ENCODE measurements around the gene RRN3.
"Not testable (repeated sequence)": the region's sequence is repeated elsewhere in the genome, so short reads cannot be mapped to it uniquely, and the experiment has no call there.

Gene RRN3

DNA sequence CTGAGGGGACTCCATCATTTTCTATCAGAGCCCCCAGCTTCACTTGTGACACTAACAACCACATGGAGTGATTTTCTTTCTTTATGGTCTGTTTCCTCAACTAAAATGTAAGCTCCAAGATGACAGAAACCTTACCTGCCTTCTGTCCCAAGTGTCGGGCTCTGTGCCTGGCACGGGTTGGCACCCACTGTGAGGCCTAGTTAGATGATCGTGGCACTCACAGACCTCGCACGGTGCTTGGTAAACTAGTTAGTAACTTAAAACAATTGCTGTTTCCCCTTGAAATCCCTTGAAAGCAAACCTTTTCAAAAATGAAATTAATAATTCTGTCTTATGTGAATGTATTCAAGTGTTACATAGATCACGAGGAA is 65.7 kb downstream of the RRN3 start:
- H3K27ac ChIP-seq (ENCODE audit: low read length); H3K9ac ChIP-seq (ENCODE audit: low read depth, low read length); H3K9me3 ChIP-seq (ENCODE audit: insufficient read depth, low read depth, low read length); H3K4me3 ChIP-seq (ENCODE audit: low read length); H3K27me3 ChIP-seq (ENCODE audit: insufficient read depth, low read length); H3K4me1 ChIP-seq (ENCODE audit: insufficient read depth, low read length): not testable (repeated sequence)
- peaks cover 51% of the 10 kb centered on the region for H3K36me3 ChIP-seq (ENCODE audit: insufficient read depth, low read depth, low read length)

DNA sequence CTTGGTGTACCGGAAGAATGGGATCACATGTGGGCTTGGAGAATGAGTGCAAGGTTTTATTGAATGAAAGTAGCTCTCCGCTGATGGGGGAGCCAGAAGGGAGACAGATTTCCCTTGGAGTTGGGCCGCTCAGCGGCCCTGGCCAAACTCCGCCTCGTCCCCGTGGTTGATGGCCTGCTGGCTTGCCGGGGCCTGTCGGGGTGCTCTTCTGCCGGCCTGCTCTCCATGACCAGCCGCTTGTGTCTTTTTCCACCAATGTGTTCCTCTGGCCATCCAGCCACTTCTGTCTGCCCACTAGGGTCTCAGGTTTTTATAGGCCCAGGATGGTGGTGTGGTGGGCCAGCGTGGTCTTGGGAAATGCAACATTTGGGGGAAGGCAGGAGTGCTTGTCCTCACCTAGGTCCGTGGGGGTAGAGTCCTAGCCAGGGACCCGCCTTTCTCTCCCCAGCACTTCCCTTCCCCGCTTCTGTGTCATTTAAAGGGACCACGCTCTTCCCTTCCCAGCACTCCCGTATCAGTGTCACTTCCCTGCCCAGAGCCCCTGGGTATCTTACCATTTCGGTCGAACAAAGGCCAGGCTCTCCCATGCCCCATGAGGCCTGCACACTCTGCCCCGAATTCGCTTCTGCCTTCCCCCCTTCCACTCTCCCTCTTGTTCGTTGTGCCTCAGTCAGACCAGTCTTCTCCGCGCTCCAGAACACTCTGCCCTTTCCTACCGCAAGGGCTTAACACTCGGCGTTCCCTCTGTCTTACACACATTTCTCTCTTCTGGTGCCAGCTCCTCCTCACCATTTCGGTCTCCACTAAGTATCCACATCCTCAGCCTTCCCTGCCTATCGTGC is 66.3 kb downstream of the RRN3 start:
- not testable (repeated sequence) for H3K4me3 ChIP-seq (ENCODE audit: low read length); H3K27me3 ChIP-seq (ENCODE audit: insufficient read depth, low read length); H3K27ac ChIP-seq (ENCODE audit: low read length); H3K9ac ChIP-seq (ENCODE audit: low read depth, low read length); H3K4me1 ChIP-seq (ENCODE audit: insufficient read depth, low read length); H3K9me3 ChIP-seq (ENCODE audit: insufficient read depth, low read depth, low read length)
- peaks cover 51% of the 10 kb centered on the region for H3K36me3 ChIP-seq (ENCODE audit: insufficient read depth, low read depth, low read length)

DNA sequence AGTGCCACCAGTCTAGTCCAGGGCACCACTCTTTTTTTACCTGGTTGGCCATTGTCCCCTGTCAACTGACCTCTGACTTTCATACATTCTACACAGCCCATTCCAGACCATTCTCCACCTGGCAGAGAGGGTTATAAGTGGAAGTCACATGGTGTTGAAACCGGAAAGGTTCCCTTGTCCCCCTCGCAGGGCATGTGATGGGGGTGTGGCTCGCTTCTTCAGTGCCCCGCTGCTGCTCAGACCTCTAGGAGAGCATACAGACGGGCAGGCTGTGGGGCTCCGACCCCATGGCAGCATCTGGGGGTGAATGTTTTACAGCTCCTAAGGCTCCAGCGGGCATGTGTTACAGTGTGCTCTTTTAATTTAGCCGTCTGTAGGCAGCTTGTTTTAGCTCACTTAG is 67.0 kb downstream of the RRN3 start:
- not testable (repeated sequence) for H3K27me3 ChIP-seq (ENCODE audit: insufficient read depth, low read length); H3K9ac ChIP-seq (ENCODE audit: low read depth, low read length); H3K9me3 ChIP-seq (ENCODE audit: insufficient read depth, low read depth, low read length); H3K4me1 ChIP-seq (ENCODE audit: insufficient read depth, low read length); H3K4me3 ChIP-seq (ENCODE audit: low read length); H3K27ac ChIP-seq (ENCODE audit: low read length)
- peaks cover 51% of the 10 kb centered on the region for H3K36me3 ChIP-seq (ENCODE audit: insufficient read depth, low read depth, low read length)

DNA sequence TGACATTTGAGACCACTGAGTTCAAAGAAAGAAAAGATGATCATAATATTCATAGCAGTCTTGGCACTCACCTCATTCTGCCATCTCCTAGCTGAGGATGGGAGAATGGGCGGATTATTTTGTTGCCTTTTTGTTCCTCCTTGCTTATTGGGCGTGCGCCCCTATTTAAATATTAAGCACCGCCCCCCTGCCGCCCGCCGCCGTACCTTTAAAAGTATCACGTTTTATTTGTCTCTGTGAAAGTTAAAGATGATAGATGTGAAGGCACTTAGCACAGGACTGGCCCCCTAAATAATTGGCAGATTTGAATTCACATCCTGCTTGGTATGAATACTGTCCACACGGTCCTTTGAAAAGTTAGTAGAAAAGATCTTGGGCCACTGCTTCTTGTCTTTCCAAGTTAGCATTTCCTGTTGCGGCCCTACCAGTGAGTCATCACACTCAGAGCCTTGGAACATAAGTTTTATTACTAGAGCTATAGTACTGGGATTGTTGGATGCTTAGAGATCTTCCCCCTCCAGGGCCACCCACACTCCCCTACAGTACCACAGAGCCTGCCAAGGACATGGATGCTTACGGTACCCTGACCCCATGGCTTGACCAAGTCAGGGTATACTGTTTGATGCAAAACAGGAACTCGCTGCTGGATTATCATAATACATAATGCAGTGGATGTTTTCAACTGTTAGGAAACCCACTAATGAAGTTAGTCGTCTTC is 68.7 kb downstream of the RRN3 start:
- peaks cover 41% of the 10 kb centered on the region for H3K36me3 ChIP-seq (ENCODE audit: insufficient read depth, low read depth, low read length)
- not testable (repeated sequence) for H3K9ac ChIP-seq (ENCODE audit: low read depth, low read length); H3K4me3 ChIP-seq (ENCODE audit: low read length); H3K27ac ChIP-seq (ENCODE audit: low read length); H3K4me1 ChIP-seq (ENCODE audit: insufficient read depth, low read length); H3K27me3 ChIP-seq (ENCODE audit: insufficient read depth, low read length); H3K9me3 ChIP-seq (ENCODE audit: insufficient read depth, low read depth, low read length)

DNA sequence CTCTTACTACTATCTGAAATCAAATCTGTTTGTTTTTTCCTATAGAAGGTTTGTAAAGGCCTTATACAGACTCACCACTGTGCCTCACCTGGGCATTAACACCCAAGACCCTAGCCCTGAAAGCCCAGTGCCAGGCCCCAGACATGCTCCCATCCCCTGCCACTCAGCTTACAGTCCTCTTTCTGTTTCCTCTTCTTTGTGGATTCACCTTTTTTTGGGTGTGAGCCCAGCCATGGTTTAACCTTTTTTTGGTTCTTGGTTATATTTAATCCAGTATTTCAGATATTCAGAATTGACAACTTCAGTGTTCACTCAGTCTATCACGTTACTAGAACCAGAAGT is 69.2 kb downstream of the RRN3 start:
- H3K27me3 ChIP-seq (ENCODE audit: insufficient read depth, low read length); H3K9ac ChIP-seq (ENCODE audit: low read depth, low read length); H3K9me3 ChIP-seq (ENCODE audit: insufficient read depth, low read depth, low read length); H3K4me1 ChIP-seq (ENCODE audit: insufficient read depth, low read length); H3K27ac ChIP-seq (ENCODE audit: low read length); H3K4me3 ChIP-seq (ENCODE audit: low read length): not testable (repeated sequence)
- peaks cover 41% of the 10 kb centered on the region for H3K36me3 ChIP-seq (ENCODE audit: insufficient read depth, low read depth, low read length)

DNA sequence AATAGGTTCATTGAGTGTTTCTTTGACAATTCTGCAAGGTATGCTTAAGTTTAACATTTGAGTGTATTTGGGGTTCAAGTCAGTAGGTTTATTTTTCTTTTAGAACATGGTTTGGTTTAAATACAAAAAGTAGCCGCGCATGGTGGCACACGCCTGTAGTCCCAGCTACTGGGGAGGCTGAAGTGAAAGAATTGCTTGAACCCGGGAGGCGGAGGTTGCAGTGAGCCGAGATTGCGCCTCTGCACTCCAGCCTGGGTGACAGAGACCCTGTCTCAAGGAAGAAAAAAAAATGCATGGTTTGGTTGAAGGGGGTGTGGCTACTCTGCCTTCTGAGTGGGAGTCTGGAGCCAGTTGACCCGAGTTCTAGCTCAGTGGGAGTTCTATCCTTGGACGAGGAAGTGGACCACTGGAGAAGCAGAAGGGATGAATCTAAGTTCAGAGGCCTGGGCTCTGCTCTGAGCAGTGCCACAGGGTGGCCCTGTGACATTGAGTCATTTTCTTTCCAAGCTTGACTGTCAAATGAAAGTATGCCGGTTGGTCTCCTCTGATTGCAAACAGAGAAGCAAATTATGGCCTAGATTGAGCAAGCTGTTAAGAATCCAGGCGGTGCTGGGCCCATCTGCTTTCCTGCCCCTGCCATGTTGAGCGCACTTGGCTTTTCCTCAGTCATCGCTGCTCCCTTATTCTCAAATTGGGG is 70.5 kb downstream of the RRN3 start:
- H3K9me3 ChIP-seq (ENCODE audit: insufficient read depth, low read depth, low read length); H3K27me3 ChIP-seq (ENCODE audit: insufficient read depth, low read length); H3K4me1 ChIP-seq (ENCODE audit: insufficient read depth, low read length); H3K4me3 ChIP-seq (ENCODE audit: low read length); H3K9ac ChIP-seq (ENCODE audit: low read depth, low read length); H3K27ac ChIP-seq (ENCODE audit: low read length): not testable (repeated sequence)
- peaks cover 45% of the 10 kb centered on the region for H3K36me3 ChIP-seq (ENCODE audit: insufficient read depth, low read depth, low read length)

DNA sequence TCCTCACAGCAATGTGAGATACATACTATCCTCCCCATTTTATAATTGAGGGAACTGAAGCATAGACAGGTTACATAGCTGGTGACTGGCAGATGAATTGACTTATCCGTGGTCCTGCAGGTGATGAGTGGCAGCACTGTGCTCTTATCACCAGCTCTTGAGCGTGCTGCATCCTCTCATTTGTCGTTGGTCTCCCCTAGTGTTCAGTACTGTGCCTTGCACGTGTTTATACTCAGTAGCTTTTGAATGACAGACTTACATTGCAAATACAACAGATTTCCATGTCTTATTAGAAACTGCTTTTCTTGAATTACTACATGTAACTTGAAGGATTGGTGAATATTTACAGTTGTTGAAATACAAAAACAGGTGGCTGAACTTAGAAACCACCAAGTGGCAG is 71.9 kb downstream of the RRN3 start:
- H3K27ac ChIP-seq (ENCODE audit: low read length); H3K4me1 ChIP-seq (ENCODE audit: insufficient read depth, low read length); H3K9ac ChIP-seq (ENCODE audit: low read depth, low read length); H3K4me3 ChIP-seq (ENCODE audit: low read length); H3K9me3 ChIP-seq (ENCODE audit: insufficient read depth, low read depth, low read length); H3K27me3 ChIP-seq (ENCODE audit: insufficient read depth, low read length): not testable (repeated sequence)
- H3K36me3 ChIP-seq (ENCODE audit: insufficient read depth, low read depth, low read length): peaks cover 54% of the 10 kb centered on the region

DNA sequence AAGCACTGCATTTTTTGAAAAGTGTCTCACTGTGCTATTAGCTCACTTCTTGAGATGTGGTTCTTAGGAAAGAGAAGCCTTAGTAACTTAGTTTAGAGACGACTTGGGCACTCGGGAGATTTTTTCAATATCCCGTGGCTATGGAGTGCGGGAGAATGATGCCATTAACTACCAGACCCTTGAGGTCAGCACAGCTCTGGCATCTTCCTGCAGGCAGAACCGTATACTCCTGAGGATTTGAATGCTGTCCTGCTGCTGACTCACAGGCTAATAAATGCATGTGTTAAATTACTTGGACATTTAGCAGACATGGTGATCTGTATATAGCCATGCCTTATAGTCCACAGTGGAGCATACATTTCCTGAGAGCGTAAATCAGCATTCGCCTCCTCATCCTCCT is 72.6 kb downstream of the RRN3 start:
- peaks cover 58% of the 10 kb centered on the region for H3K36me3 ChIP-seq (ENCODE audit: insufficient read depth, low read depth, low read length)
- H3K4me1 ChIP-seq (ENCODE audit: insufficient read depth, low read length); H3K27me3 ChIP-seq (ENCODE audit: insufficient read depth, low read length); H3K27ac ChIP-seq (ENCODE audit: low read length); H3K4me3 ChIP-seq (ENCODE audit: low read length); H3K9me3 ChIP-seq (ENCODE audit: insufficient read depth, low read depth, low read length); H3K9ac ChIP-seq (ENCODE audit: low read depth, low read length): not testable (repeated sequence)

DNA sequence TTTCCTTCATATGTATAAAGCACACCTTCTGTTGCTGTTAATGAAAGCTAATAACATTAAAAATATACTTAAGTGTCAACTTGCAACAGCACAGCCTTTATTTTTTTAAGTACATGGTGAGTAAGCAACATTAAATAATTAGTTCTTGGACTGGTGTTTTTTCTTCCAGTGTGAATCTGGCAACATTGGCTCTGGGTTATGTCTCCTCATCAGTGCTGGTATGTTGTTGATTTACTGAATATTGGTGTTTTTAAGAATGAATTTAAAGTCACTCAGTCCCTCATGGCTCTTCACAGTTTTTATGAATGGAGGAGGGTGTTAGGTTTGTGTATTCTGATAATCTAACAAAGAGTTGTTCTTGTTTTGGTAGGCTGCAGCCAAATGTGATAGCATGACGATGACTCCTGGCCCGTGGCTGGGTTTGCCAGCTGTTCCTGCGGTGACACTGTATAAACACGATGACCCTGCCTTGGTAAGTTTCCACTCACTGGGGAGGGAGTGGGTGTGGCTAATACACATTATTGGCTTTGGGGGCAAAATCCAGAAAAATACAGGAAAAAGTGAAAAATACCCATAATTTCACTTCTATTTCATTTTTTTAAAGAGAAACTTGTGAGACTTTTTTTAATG is 77.0 kb downstream of the RRN3 start:
- H3K27ac ChIP-seq (ENCODE audit: low read length); H3K9ac ChIP-seq (ENCODE audit: low read depth, low read length); H3K27me3 ChIP-seq (ENCODE audit: insufficient read depth, low read length); H3K9me3 ChIP-seq (ENCODE audit: insufficient read depth, low read depth, low read length); H3K4me3 ChIP-seq (ENCODE audit: low read length); H3K4me1 ChIP-seq (ENCODE audit: insufficient read depth, low read length): not testable (repeated sequence)
- peaks cover 42% of the 10 kb centered on the region for H3K36me3 ChIP-seq (ENCODE audit: insufficient read depth, low read depth, low read length)

DNA sequence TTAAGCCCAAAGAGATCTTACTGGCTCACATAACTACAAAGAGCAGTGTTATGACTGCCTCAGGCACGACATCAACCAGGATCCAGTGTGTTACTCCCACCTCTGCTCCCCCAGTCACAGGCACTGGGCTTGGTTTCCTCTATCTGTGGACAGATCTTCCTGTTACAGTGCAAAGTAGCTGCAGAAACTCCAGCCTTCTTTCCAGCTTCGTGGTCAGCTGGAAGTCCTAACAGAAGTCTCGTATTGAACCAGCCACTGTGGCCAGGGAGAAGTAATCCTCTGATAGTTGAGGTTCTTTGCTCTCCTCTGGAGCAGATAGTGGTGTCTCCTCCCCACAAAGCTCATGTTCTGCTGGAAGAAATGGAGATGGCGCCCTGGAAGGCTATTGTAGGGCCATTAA is 77.7 kb downstream of the RRN3 start:
- H3K9ac ChIP-seq (ENCODE audit: low read depth, low read length); H3K4me3 ChIP-seq (ENCODE audit: low read length); H3K27ac ChIP-seq (ENCODE audit: low read length); H3K9me3 ChIP-seq (ENCODE audit: insufficient read depth, low read depth, low read length); H3K4me1 ChIP-seq (ENCODE audit: insufficient read depth, low read length); H3K27me3 ChIP-seq (ENCODE audit: insufficient read depth, low read length): not testable (repeated sequence)
- H3K36me3 ChIP-seq (ENCODE audit: insufficient read depth, low read depth, low read length): peaks cover 42% of the 10 kb centered on the region

DNA sequence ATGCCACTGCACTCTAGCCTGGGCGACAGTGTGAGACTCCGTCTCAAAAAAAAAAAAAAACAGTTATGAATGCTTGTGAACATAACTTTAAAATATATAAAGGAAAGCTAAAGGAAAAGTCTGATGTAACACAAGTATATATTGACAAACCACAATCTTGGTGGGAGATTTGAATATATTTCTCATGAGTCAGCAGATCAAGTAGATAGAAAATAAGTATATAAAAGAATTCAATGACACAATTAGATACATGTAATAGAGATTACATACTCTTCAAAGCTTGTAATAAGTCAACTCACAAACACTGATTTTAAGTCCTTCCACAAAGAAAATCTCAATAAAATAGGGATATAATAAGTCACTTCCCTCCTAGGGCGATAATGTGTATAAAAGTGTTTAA is 78.4 kb downstream of the RRN3 start:
- H3K4me1 ChIP-seq (ENCODE audit: insufficient read depth, low read length); H3K4me3 ChIP-seq (ENCODE audit: low read length); H3K27me3 ChIP-seq (ENCODE audit: insufficient read depth, low read length); H3K9me3 ChIP-seq (ENCODE audit: insufficient read depth, low read depth, low read length); H3K9ac ChIP-seq (ENCODE audit: low read depth, low read length); H3K27ac ChIP-seq (ENCODE audit: low read length): not testable (repeated sequence)
- peaks cover 46% of the 10 kb centered on the region for H3K36me3 ChIP-seq (ENCODE audit: insufficient read depth, low read depth, low read length)

DNA sequence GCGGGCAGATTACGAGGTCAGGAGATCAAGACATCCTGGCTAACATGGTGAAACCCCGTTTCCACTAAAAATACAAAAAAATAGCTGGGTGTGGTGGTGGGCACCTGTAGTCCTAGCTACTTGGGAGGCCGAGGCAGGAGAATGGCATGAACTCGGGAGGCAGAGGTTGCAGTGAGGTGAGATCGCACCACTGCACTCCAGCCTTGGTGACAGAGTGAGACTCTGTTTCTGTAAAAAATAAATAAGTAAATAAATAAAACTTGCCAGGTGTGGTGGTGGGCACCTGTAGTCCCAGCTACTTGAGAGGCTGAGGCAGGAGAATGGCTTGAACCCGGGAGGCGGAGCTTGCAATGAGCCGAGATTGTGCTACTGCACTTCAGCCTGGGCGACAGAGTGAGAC is 81.1 kb downstream of the RRN3 start:
- H3K9ac ChIP-seq (ENCODE audit: low read depth, low read length); H3K27me3 ChIP-seq (ENCODE audit: insufficient read depth, low read length); H3K4me3 ChIP-seq (ENCODE audit: low read length); H3K9me3 ChIP-seq (ENCODE audit: insufficient read depth, low read depth, low read length); H3K4me1 ChIP-seq (ENCODE audit: insufficient read depth, low read length); H3K27ac ChIP-seq (ENCODE audit: low read length): not testable (repeated sequence)
- peaks cover 43% of the 10 kb centered on the region for H3K36me3 ChIP-seq (ENCODE audit: insufficient read depth, low read depth, low read length)

Data from iPS-20b (cell line).